NCI-H187 (cell line): ENCODE measurements around the gene WAPL.
"Not testable (repeated sequence)": the region's sequence is repeated elsewhere in the genome, so short reads cannot be mapped to it uniquely, and the experiment has no call there.

Experiments used
- DNase-seq, 2 experiments: peaks; one replicate each; lab custom pipeline; 2025; lab: John Stamatoyannopoulos, UW

The WAPL gene, protein sequence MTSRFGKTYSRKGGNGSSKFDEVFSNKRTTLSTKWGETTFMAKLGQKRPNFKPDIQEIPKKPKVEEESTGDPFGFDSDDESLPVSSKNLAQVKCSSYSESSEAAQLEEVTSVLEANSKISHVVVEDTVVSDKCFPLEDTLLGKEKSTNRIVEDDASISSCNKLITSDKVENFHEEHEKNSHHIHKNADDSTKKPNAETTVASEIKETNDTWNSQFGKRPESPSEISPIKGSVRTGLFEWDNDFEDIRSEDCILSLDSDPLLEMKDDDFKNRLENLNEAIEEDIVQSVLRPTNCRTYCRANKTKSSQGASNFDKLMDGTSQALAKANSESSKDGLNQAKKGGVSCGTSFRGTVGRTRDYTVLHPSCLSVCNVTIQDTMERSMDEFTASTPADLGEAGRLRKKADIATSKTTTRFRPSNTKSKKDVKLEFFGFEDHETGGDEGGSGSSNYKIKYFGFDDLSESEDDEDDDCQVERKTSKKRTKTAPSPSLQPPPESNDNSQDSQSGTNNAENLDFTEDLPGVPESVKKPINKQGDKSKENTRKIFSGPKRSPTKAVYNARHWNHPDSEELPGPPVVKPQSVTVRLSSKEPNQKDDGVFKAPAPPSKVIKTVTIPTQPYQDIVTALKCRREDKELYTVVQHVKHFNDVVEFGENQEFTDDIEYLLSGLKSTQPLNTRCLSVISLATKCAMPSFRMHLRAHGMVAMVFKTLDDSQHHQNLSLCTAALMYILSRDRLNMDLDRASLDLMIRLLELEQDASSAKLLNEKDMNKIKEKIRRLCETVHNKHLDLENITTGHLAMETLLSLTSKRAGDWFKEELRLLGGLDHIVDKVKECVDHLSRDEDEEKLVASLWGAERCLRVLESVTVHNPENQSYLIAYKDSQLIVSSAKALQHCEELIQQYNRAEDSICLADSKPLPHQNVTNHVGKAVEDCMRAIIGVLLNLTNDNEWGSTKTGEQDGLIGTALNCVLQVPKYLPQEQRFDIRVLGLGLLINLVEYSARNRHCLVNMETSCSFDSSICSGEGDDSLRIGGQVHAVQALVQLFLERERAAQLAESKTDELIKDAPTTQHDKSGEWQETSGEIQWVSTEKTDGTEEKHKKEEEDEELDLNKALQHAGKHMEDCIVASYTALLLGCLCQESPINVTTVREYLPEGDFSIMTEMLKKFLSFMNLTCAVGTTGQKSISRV (N-terminal part only)

DNA sequence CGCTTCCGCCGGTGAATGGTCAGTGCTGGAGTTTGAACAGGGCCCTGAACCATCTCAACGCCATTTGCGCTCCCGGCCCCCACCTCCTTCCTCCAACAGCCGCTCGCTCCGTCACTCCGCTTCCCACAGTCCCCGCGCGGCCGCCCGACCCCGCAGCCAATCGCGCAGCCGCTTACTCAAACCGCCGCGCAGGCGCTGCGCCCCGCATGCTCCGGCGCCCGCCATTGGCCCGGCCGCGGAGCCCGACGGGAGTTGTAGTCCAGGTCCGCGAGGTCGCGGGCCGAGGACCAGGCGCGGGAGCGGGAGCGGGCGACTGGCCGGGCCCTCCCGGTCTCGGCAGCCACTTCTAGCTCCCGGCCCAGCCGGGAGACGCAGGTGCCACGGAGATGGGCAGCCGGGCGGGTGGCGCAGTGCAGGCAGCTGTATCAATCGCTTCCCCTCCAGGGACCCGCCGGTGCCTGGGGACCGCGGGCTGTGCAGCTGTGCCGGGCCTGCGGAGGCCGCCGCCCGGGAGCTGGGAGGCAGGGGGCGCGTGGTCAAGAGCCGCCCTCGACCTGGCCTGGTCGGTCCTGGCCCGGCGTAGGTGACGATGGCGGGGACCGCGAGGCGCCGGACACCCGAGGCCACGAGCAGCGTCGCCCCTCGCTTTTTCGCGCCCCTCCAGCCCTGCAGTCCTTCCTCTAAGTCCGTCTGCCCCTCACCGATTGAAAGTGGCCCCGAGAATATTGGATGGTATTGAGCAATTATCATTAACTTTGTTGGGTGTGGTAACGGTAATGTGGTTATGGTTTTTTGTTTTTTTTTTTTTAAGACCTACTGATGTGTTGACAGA is at the start of gene WAPL:
WAPL (minus strand) TSS at position 115 of the 832 bp plus-strand sequence. CDS start 3,723 bp downstream, outside the sequence.
- DNase-seq, result peak; percentile 49 to 74

DNA sequence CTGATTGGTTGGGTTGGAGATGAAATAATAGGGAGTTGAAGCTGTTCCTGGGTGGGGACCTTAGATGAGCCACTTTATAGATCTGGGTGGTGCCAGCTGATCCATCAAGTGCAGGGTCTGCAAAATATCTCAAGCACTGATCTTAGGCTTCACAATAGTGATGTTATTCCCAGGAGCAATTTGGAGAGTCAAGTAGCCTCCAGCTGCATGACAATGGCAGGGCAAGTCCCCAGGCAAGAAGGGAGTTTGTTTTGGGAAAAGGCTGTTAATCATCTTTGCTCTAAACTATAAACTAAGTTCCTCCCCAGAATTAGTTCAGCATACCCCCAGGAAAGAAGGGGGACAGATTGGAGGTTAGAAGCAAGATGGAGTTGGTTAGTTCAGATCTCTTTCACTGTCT is 47.7 kb upstream of the WAPL start:
- DNase-seq, result no peak

DNA sequence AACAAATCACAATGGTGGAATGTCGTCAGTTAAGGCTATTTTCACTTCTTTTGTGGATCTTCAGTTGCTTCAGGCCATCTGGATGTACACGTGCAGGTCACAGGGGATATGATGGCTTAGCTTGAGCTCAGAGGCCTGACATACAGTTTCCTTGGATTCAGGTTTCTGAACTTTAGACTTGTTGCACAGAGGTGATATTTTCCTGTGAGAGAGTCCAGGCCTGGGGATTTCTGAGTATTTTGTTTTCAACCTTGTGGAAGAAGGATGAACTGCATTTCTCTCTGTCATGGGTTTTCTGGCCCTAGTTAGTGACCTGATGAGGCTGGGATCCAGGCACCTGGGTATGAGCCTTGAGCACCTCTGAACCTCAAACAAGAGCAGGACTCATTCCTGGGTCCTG is 44.9 kb upstream of the WAPL start:
- not testable (repeated sequence) for DNase-seq

DNA sequence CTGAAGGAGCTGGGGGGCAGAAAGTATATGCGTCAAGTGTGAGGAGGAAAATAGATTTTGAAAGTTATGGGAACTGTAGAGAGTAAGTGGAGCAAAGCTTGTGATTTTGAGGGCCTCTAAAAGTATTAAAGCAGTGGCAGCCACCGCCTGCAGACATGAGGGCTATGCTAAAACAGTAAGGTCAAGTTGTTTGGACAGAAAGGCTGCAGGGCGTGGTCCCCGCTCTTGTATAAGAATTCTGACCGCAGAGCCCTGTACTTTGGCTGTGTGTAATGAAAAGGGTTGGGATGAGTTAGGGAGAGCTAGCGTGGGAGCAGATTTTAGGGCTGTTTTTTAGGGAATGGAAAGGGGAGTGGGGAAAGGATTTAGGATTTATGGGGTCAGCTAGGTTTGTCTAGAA is 41.7 kb upstream of the WAPL start:
- DNase-seq, result not testable (repeated sequence)

DNA sequence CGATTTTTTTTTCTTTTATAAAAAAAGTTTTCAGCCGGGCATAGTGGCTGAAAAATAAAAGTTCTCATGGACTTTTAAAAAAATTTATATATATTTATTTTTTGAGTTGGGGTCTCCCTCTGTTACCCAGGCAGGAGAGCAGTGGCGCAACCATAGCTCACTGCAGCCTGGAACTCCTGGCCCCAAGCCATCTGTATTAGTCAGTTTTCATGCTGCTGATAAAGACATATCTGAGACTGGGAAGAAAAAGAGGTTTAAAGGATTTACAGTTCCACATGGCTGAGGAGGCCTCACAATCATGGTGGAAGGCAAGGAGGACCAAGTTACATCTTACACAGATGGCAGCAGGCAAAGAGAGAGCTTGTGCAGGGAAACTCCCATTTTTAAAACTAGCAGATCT is 37.1 kb upstream of the WAPL start:
- DNase-seq, result not testable (repeated sequence)

DNA sequence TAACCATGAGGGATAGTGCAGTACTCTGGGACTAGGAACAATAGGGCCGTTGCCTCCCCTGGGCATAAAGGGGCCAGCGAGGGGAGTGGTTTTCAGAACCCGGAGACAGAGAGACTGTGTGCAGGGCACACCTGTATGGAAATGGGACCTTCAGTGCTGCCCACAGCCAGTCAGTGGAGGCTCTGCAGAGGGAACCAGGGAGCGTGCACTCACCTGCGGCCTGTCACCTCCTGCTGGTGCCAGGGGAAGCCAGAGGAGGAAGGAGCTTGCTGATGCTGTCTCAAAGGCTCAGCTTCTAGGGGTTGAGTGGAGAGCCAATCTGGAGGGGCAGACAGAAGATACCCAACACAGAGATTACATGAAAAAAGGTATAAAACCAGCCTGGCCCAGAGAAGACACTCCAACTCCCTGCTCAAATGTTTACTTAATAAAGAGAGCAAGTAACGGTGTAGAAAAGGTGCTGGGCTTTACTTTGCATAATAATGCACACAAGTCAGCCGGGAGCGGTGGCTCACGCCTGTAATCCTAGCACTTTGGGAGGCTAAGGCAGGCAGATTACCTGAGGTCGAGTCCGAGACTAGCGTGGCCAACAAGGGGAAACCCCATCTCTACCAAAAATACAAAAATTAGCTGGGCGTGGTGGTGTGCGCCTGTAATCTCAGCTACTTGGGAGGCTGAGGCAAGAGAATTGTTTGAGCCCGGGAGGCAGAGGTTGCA is 35.5 kb upstream of the WAPL start:
- peak; percentile 72 to 92 for DNase-seq

DNA sequence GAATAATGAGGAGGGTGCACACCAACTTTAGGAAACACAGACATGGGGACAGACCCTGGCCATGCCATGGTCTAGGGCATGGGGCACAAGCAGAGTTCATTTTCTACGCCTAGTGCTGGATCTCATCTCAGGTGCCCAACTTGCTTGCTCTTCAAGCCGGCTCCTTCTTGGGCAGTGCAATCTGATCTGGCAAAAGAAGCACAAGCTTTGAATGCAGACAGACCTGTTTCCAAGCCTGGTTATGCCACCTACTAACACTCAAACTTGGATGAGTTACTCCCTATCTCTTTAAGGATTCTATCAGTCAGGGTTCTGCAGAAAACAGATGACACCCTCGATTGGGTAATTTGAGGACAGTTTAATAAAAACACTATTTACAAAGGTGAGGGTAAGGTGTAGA is 34.9 kb upstream of the WAPL start:
- DNase-seq, result peak in 1 of 2 experiments; percentile 63

DNA sequence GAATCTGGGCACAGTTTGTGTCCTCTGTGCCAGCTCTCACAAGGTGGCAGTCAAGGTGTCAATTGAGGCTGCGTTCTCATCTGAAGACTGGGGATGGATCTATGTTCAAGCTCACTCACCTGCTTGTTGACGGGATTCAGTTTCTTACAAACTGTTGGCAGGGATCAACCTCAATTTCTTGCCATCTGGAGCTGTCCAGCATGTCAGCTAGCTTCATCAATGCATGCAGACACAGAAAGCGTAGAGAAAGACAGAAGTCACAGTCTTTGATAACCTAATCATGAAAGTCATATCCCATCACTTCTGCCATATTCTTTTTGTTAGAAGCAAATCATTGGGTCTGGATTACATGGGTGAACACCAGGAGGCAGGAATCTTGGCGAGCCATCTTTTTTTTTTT is 32.0 kb upstream of the WAPL start:
- DNase-seq, result no peak

DNA sequence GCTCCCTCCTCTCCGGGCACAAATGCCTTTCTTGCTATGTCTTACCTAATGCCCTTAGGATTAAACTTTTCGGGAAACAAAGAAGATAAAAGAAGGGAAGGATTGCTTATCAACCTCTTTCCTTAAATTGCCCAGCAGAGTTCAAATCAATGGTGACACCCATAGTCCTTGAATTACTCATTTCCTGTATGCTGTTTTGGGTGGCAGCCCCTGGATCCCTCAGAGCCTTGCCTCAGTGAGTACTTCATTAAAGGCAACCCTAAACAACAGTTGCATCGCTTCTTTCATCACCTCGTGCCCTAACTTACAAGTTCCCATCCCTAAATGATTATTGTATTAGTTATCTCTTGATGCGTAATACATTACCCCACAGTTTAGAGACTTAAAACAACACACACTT is 31.6 kb upstream of the WAPL start:
- no peak for DNase-seq

DNA sequence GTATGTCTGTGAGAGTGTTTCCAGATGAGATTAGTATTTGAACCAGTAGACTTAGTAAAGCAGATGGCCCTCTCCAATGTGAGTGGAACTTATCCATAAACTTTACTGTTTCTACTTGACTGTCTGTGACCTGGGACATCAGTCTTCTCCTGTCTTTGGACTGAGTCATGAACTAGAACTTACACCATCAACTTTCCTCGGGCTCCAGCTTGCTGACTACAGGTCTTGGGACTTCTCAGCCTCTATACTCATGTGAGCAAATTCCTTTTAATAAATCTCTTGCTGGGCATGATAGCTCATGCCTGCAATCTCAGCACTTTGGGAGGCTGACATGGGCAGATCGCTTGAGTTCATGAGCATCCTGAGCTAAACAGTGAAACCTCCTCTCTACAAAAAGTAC is 25.7 kb upstream of the WAPL start:
- no peak for DNase-seq

DNA sequence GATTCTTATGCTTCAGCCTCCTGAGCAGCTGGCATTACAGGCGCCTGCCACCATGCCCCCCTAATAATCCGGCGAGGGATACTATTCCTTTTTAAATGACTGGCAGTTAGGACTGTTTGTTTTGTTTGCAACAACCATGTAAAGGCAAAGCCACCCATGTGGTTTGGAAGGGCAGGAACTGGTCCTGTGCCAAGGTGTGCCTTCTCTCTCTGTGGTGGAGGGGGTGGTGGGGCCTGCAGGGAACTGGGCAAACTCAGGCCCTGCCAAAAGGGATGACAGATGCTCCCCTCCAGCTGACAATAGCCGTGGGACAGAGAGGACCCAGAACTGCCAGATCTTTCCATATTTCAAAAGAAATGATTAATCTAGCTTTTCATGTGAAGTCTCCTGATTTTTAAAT is 23.5 kb upstream of the WAPL start:
- DNase-seq, result no peak

DNA sequence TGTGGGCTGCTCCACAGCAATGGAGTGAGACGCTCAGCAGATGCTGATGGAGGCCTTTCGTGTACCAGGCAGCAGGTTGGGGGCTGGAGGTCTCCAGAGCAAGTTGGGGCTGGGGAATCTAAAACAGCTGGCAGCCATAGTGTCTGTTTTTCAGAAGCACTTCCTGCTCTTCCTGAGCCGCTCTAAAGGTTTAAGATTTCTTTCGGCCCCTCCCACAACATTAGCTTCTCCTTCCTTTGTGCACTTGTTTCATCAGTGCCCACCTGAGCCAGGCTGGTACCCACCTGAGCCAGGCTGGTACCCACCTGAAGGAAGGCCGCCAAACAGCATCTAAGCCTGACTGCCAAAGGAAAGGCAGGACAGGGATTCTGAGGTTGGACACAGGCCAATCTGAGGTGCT is 18.4 kb upstream of the WAPL start:
- no peak for DNase-seq

DNA sequence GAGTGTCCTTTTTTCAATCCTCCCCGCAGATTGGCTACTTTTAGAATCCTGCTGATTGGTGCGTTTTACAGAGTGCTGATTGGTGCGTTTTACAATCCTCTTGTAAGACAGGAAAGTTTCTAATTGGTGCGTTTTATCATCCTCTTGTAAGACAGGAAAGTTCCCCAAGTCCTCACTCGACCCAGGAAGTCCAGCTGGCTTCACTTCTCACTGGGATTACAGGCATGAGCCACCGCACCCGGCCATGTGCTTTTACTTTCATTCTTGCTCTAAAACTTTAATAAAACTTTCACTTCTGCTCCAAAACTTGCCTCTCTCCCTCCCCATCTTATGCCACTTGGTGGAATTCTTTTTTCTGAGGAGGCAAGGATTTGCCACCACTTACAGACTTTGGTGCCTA is 17.0 kb upstream of the WAPL start:
- no peak for DNase-seq

DNA sequence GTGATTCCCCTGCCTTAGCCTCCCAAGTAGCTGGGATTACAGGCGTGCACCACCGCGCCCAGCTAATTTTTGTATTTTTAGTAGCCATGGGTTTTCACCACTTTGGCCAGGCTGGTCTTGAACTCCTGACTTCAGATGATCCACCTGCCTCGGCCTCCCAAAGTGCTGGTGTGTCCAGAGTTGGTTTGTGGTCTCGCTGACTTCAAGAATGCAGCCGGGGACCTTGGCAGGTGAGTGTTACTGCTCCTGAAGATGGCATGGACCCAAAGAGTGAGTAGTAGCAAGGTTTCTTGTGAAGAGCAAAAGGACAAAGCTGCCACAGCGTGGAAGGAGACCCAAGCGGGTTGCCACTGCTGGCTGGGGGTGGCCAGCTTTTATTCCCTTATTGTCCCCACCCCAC is 16.4 kb upstream of the WAPL start:
- DNase-seq, result not testable (repeated sequence)

DNA sequence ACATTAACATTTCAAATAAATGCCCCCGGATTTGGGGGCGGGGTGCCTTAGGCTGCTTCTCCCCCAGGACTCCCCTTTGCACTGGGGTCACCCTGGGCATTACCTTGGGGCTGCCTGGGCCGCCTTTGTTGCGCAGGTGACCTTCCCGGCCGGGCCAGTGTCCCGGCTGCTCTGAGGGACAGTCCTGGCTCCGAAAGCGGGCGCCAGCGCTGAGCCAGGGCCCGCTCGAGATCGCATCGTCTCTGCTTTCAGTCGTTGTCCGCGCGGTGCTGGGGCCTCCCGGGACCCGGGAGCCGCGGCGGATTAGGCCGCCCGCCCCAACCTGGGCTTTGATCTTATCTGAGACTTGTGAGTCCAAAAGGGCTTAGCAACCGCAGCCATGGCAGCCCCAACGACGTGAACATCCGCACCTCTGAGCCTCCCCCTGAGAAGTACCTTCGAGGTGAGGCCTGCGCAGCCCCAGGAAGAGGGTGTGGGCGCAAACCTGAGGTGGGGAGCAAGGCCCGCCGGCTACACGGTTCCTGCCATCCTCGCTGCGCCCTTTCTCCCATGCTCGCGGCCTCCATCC is 14.8 kb upstream of the WAPL start:
- no peak for DNase-seq

DNA sequence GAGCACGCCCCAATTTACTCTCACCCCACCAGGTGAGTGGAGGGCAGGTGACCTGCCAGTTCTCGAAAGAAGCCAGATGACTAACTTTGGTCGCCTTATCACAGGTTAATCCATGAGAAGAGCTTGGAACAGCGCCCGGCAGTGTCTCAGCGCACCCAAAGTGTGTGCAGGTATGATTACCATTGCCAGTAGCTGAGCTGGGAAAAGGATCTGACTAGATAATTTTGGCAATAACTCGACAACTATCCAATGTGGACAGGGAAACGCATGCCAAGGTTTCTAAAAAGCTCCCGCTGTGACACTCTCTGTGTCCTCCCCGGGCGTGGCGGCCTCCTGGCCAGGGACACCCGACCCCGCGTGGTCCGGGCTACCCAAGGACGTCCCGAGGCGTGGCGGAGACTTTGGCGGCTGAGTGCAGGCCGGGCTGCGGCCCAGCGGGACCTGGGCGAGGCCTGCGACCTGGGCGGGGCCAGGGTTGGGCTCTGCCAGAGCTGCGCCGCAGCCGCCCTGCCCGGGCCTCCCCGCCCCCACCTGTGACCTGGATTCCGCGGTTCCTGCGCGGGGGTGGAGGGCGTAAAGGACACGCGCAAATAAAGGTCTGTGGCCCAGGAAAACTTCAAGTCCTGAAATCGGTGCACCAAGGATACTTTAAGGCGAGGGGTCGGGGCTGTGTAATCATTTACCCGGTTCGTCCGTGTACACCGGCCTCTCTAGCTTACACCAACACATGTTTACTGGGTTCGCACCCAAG is 13.7 kb upstream of the WAPL start:
- no peak for DNase-seq

DNA sequence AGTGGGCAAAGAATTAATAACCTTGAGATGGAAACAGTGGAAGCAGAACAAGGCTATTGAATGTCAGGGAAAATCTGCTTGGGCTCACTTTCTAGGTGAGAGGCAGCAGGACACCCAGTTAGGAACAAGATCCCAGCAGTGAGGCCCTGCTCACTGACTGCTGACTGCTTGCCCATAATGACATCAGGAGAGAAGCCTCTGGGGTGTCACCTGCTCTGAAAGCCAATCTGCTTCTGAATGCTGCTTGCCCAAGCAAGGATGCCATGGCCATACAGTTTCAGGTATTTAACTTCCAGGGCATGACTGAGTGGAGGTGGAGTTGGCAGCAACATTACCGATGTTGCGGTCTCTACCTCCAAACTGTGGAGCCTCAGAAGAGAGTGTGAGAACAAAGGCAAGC is 11.7 kb upstream of the WAPL start:
- no peak for DNase-seq

DNA sequence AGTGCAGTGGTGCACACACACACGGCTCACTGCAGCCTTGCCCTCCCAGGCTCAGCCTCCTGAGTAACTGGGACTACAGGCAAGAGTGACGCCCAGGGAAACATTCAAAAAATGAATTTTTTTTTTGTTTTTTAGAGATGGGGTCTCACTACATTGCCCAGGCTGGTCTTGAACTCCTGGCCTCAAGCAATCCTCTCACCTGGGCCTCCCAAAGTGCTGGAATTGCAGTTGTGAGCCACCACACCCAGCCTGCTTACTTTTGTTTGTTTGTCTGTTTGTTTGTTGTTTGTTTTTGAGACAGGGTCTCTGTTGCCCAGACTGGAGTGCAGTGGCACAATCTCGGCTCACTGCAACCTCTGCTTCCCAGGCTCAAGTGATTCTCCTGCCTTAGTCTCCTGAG is 7.1 kb upstream of the WAPL start:
- not testable (repeated sequence) for DNase-seq

DNA sequence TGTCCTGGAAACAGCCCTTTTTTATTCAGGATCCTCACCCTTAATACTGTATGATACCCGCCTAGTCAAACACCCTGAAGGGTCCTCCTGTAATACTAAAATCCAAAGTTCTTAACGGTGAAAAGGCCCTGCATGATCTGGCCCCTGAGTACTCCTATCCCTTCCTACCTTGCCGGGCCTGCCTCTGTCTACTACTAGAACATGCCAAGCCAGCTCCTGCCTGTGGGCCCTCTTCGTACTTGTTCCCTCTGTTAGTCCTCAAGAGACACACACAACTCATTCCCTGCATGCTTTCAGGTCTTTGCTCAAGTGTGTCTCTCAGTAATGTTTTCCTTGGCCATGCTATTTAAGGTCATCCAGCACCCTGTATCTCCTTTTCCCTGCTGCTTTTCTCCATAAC is 5.0 kb upstream of the WAPL start:
- DNase-seq, result no peak

DNA sequence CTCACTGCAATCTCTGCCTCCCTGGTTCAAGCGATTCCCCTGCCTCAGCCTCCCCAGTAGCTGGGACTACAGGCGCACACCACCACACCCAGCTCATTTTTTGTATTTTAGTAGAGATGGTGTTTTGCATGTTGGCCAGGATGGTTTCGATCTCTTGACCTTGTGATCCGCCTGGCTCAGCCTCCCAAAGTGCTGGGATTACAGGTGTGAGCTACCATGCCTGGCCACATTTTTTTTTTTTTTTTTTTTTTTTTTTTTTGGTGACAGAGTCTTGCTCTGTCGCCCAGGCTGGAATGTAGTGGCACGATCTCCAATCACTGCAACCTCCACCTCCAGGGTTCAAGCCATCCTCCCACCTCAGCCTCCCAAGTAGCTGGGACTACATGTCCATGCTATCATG is 4.1 kb upstream of the WAPL start:
- DNase-seq, result not testable (repeated sequence)
